GM12864 (cell line): ENCODE results near the gene EPHA2.
"Not testable (repeated sequence)": the region's sequence is repeated elsewhere in the genome, so short reads cannot be mapped to it uniquely, and the experiment has no call there.

Source experiments
- DNase-seq: peaks from one replicate; pipeline ENCODE4 v3.0.0-alpha.2; 2011; ENCODE audit warnings: low read depth
- H3K4me3 ChIP-seq: 2 replicates; pipeline ENCODE4 v1.5.1; 2011; ENCODE audit warnings: mild to moderate bottlenecking, low read depth, low read length, control low read depth
- TF ChIP-seq, protein P1 (sequence below): IDR thresholded peaks from 2 replicates; pipeline ENCODE4 v1.5.1; 2011; ENCODE audit warnings: low read depth, mild to moderate bottlenecking, moderate library complexity, low read length, control low read depth, inconsistent platforms; ENCODE audit errors: missing control alignments

EPHA2 gene

GRCh38 chr1:16172218-16172830 is 16.5 kb upstream of the EPHA2 start:
- DNase-seq, result no peak
- H3K4me3 ChIP-seq, result no peak overlapping the region
- TF ChIP-seq, protein P1, sequence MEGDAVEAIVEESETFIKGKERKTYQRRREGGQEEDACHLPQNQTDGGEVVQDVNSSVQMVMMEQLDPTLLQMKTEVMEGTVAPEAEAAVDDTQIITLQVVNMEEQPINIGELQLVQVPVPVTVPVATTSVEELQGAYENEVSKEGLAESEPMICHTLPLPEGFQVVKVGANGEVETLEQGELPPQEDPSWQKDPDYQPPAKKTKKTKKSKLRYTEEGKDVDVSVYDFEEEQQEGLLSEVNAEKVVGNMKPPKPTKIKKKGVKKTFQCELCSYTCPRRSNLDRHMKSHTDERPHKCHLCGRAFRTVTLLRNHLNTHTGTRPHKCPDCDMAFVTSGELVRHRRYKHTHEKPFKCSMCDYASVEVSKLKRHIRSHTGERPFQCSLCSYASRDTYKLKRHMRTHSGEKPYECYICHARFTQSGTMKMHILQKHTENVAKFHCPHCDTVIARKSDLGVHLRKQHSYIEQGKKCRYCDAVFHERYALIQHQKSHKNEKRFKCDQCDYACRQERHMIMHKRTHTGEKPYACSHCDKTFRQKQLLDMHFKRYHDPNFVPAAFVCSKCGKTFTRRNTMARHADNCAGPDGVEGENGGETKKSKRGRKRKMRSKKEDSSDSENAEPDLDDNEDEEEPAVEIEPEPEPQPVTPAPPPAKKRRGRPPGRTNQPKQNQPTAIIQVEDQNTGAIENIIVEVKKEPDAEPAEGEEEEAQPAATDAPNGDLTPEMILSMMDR, result no peak

DNA sequence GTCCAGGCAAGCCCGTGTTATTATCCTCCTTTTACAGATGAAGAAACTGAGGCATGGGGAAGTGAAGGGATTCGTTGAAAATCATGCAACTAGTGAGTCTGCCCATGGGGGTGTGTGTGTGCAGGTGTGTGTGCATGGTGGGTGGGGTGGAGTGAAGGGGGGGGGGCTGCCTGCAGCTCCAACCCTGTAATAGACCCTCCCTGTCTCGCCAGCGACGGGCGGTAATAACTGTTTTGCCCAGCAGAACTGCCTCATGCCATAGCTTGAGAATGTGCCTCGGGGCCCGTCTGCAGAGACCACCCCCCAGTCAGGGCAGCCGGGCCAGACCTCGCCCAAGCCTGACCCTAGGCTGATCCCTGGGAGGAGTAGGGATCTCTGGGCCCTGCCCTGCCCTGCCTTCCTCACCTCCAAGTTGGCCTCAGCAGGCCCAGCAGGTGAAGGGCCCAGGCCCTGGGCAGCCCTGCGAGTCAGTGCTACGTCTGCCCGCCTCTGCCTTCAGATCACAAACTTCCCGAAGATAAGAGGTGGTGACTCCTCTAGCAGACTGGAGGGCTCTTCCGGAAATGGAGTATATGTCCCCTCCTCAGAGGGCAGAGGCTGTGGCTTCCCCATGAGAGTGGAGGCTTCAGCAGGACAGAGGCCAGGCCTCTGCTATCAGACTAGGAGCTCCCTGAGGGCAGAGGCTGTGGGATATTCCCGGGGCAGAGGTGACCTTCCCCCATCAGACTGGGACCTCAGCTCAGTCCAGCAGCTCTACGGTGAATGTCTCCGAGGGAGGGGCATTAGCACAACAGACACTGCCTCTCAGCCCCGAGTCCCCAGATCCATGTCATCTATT is 15.7 kb upstream of the EPHA2 start:
- no peak for DNase-seq
- no peak overlapping the region for H3K4me3 ChIP-seq
- TF ChIP-seq, protein P1, result no peak

DNA sequence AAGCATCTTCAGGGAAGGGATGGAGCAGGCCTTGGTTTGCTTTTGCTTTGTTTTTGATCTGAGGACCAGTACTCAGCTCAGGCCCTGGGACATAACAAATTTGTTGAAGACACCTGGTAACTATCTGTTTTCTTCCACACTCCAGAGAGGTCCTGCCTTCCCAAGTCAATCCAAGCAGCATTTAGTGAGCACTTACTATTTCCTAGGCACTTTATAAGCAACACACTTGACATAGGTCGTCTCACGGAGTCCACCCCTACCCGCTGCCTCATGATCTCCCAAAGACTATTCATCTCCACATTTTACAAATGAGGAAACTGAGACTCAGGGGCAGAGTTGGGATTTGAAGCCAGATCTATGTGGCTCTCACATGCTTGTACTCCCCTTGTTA is 14.4 kb upstream of the EPHA2 start:
- no peak for DNase-seq
- H3K4me3 ChIP-seq, result no peak overlapping the region
- TF ChIP-seq, protein P1, result no peak

DNA sequence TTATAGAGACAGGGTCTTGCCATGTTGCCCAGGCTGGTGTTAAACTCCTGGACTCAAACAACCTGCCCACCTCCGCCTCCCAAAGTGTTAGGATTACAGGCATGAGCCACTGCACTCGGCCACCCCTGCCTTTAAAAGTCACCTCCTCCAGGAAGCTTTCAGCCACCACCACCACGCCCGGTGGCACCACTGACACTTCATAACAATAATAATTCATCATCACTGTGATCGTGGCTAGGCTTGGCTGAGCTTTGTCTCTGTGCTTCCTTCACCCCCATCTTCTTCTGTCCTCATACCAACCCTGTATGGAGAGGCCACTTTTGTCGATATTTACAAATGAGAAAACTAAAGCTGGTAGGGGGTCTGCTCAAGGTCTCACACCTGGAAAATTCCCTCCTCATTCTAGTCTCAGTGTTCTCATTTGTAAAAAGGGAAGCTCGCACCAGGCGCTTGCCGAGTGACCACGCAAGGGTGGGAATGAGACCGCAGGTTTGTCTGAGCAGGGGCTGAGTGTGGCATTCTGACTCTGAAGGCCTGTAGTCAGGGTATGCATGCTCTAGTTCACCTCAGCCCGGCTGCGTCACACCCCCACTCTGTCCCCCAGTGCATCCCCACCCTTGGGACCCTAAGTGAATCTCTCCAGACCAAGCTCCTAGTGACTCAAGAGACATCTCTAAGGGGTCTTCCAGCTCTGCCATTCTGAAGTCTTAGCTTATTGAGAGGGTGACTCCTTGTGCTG is 12.9 kb upstream of the EPHA2 start:
- TF ChIP-seq, protein P1, result no peak
- DNase-seq, result no peak
- no peak overlapping the region for H3K4me3 ChIP-seq

- H3K4me3 ChIP-seq, result peak overlapping the region; percentile 57; the same call in 1 of the 2 replicates
- DNase-seq, result not testable (repeated sequence)
These were observed 12.3 kb upstream of the EPHA2 start for GRCh38 chr1:16168144-16168495.

- TF ChIP-seq, protein P1, result no peak
- DNase-seq, result no peak
- H3K4me3 ChIP-seq, result peak overlapping the region; percentile 57
These were observed 11.7 kb upstream of the EPHA2 start for GRCh38 chr1:16167331-16168143.
